ENCODE measurements around the gene CYB561D1. TPM values are rescaled to one million over a fixed set of nuclear protein-coding genes. Genes with fewer than 3 reads are reported as not detected.
"Not testable (repeated sequence)": the region's sequence is repeated elsewhere in the genome, so short reads cannot be mapped to it uniquely, and the experiment has no call there.

The CYB561D1 gene
- total and polyA plus RNA-seq, 2 donors: 4.0 to 9.4 TPM

- not testable (repeated sequence) for H3K27ac ChIP-seq (ENCODE audit: low read depth); H3K36me3 ChIP-seq (ENCODE audit: insufficient read depth); DNase-seq (ENCODE audit: extremely low spot score); H3K4me3 ChIP-seq (ENCODE audit: low read depth, low read length); H3K4me1 ChIP-seq (ENCODE audit: insufficient read depth)
- WGBS: 87% methylated on average over 12 of the region's 12 CpGs
Measured at GRCh38 chr1:109473284-109474057, 20.4 kb upstream of the CYB561D1 start.

GRCh38 chr1:109474697-109475096 lies 19.2 kb upstream of the CYB561D1 start:
- Histone ChIP-seq H3K36me3 (ENCODE audit: insufficient read depth) (no peaks in the 10 kb centered on the region), H3K4me3 (ENCODE audit: low read depth, low read length) (no peak overlapping the region), H3K27ac (ENCODE audit: low read depth) (no peak overlapping the region), H3K4me1 (ENCODE audit: insufficient read depth) (no peaks in the 10 kb centered on the region)
- no peak for DNase-seq (ENCODE audit: extremely low spot score)
- 70% methylated on average over 1 of the region's 1 CpG for WGBS

DNA sequence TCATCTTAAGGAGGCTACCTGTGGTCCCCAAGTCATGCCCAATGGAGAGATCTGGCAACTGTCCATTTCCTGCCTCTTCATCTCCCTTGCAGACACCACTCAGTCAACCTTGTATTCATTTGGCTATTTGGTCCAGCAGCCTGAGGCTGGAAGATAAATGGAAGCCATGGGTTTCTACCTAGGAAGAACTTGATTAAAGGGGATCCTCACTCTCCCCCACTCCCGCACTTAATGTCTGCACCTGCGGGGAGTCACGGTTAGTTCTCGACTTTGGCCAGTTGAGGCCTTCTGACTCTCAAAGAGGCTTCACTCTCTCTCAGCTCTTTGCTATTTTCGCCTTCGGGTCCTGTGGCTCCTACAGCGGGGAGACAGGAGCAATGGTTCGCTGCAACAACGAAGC lies 18.6 kb upstream of the CYB561D1 start:
- no peaks in the 10 kb centered on the region for H3K36me3 ChIP-seq (ENCODE audit: insufficient read depth)
- no peak overlapping the region for H3K27ac ChIP-seq (ENCODE audit: low read depth)
- H3K4me1 ChIP-seq (ENCODE audit: insufficient read depth): no peaks in the 10 kb centered on the region
- WGBS: 84% methylated on average over 9 of the region's 9 CpGs
- no peak overlapping the region for H3K4me3 ChIP-seq (ENCODE audit: low read depth, low read length)
- DNase-seq (ENCODE audit: extremely low spot score): no peak

GRCh38 chr1:109476825-109477224 lies 17.1 kb upstream of the CYB561D1 start:
- no peak for DNase-seq (ENCODE audit: extremely low spot score)
- no peaks in the 10 kb centered on the region for H3K4me1 ChIP-seq (ENCODE audit: insufficient read depth)
- no peak overlapping the region for H3K27ac ChIP-seq (ENCODE audit: low read depth)
- 90% methylated on average over 8 of the region's 8 CpGs for WGBS
- H3K36me3 ChIP-seq (ENCODE audit: insufficient read depth): no peaks in the 10 kb centered on the region
- no peak overlapping the region for H3K4me3 ChIP-seq (ENCODE audit: low read depth, low read length)

GRCh38 chr1:109477821-109478220 lies 16.1 kb upstream of the CYB561D1 start:
- H3K27ac ChIP-seq (ENCODE audit: low read depth): no peak overlapping the region
- H3K4me1 ChIP-seq (ENCODE audit: insufficient read depth): no peaks in the 10 kb centered on the region
- no peaks in the 10 kb centered on the region for H3K36me3 ChIP-seq (ENCODE audit: insufficient read depth)
- H3K4me3 ChIP-seq (ENCODE audit: low read depth, low read length): no peak overlapping the region
- WGBS: 69% methylated on average over 6 of the region's 6 CpGs
- DNase-seq (ENCODE audit: extremely low spot score): no peak

DNA sequence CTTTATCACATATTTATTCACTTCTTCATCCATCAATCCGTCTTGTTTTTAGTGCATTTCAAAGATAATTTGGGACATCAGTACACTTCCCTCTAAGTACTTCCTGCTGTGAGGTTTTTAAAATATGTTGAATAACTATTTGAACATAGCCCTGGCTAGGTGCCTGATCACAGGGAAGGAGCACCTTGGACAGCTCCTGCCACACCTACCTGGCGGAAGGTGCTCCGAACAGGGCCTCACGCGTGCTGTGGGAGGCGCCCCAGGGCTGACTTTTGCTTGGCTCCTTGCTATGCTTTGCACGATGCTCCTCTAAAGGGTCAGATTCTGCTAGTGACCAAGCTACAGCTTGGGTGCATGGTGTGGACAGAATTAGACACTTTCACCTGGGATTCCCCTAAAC lies 15.1 kb upstream of the CYB561D1 start:
- Histone ChIP-seq H3K36me3 (ENCODE audit: insufficient read depth) (no peaks in the 10 kb centered on the region), H3K27ac (ENCODE audit: low read depth) (no peak overlapping the region), H3K4me3 (ENCODE audit: low read depth, low read length) (no peak overlapping the region), H3K4me1 (ENCODE audit: insufficient read depth) (no peaks in the 10 kb centered on the region)
- WGBS: 23% methylated on average over 7 of the region's 7 CpGs
- no peak for DNase-seq (ENCODE audit: extremely low spot score)

- H3K4me1 ChIP-seq (ENCODE audit: insufficient read depth): no peaks in the 10 kb centered on the region
- no peak overlapping the region for H3K4me3 ChIP-seq (ENCODE audit: low read depth, low read length)
- WGBS: 67% methylated on average over 5 of the region's 5 CpGs
- DNase-seq (ENCODE audit: extremely low spot score): no peak
- no peaks in the 10 kb centered on the region for H3K36me3 ChIP-seq (ENCODE audit: insufficient read depth)
- H3K27ac ChIP-seq (ENCODE audit: low read depth): no peak overlapping the region
Measured at GRCh38 chr1:109479311-109479710, 14.6 kb upstream of the CYB561D1 start.

DNA sequence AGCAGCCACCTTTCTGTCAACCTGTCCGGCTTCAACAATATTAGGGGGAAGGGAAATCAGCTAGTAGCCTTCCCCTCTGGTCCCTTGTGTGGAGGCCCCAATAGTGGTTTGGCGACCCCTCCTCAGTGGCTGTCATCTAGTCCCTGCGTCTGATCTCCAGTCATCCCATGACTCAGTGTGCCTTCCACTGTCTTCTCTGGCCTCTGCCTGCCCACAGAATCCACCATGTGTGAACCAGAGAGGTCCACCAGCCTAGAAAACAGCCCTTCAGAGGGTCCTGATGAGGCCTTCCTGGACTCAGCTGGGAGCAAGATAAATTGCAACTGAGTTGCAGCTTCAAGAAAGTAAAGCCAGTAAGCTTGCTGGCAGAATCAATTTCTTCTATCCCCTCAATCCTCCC lies 14.0 kb upstream of the CYB561D1 start:
- WGBS: 83% methylated on average over 3 of the region's 3 CpGs
- Histone ChIP-seq H3K36me3 (ENCODE audit: insufficient read depth) (no peaks in the 10 kb centered on the region), H3K27ac (ENCODE audit: low read depth) (no peak overlapping the region), H3K4me1 (ENCODE audit: insufficient read depth) (no peaks in the 10 kb centered on the region), H3K4me3 (ENCODE audit: low read depth, low read length) (no peak overlapping the region)
- DNase-seq (ENCODE audit: extremely low spot score): no peak

GRCh38 chr1:109481646-109482045 lies 12.2 kb upstream of the CYB561D1 start:
- WGBS: 75% methylated on average over 2 of the region's 2 CpGs
- no peak overlapping the region for H3K4me3 ChIP-seq (ENCODE audit: low read depth, low read length)
- no peak overlapping the region for H3K27ac ChIP-seq (ENCODE audit: low read depth)
- DNase-seq (ENCODE audit: extremely low spot score): no peak
- no peaks in the 10 kb centered on the region for H3K36me3 ChIP-seq (ENCODE audit: insufficient read depth)
- no peaks in the 10 kb centered on the region for H3K4me1 ChIP-seq (ENCODE audit: insufficient read depth)

GRCh38 chr1:109482242-109482641 lies 11.7 kb upstream of the CYB561D1 start:
- H3K4me1 ChIP-seq (ENCODE audit: insufficient read depth): no peaks in the 10 kb centered on the region
- H3K27ac ChIP-seq (ENCODE audit: low read depth): no peak overlapping the region
- H3K4me3 ChIP-seq (ENCODE audit: low read depth, low read length): no peak overlapping the region
- DNase-seq (ENCODE audit: extremely low spot score): no peak
- H3K36me3 ChIP-seq (ENCODE audit: insufficient read depth): no peaks in the 10 kb centered on the region

DNA sequence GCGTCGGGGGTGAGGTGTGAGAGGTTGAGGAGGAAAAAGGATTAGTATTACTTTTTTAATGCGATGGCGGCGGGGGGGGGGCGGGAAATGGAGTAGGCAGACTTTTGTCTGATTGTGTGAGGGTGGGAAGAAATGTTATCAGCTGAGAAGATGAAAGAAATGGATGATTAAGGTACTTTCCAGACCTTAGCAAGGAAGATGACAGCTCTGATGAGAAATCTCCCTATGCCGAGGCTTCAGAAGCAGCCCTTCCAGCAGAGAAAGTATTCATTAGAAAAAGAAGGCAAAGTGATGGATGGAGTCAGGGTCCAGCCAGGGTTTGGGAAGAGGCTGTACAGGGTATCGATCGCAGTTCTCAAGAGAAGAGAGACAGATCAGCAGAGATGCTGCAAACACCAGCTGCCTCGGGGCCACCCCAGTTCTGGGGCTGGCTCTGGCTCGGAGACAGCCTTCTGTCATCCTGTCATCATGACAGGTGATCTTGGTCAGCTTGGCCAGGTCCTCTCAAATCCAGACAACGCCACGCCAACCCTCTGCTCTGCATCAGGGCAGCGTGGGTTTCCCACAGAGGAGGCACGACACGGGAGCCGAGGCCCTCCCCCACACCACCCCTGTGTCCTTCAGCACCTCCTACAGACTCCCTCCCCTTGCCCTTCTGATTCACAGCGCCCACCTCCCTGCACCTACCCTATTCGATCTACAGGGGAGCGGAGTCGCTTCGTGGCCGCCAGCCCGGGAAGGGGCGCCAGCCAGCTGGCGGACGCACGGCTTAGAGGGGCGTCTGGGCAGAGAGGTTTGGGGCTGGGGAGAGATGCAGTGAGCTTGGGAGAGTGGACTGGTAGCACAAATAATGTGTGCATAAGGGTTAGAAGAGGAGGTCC lies 10.9 kb upstream of the CYB561D1 start:
- Histone ChIP-seq H3K27ac (ENCODE audit: low read depth) (no peak overlapping the region), H3K36me3 (ENCODE audit: insufficient read depth) (no peaks in the 10 kb centered on the region), H3K4me3 (ENCODE audit: low read depth, low read length) (peak overlapping the region; percentile 41), H3K4me1 (ENCODE audit: insufficient read depth) (no peaks in the 10 kb centered on the region)
- no peak for DNase-seq (ENCODE audit: extremely low spot score)
- WGBS: 9% methylated on average over 29 of the region's 29 CpGs

- H3K4me1 ChIP-seq (ENCODE audit: insufficient read depth): no peaks in the 10 kb centered on the region
- H3K36me3 ChIP-seq (ENCODE audit: insufficient read depth): no peaks in the 10 kb centered on the region
- peak within 1 kb of the TSS; percentile 98 for H3K27ac ChIP-seq (ENCODE audit: low read depth)
- peak; percentile 71 for DNase-seq (ENCODE audit: extremely low spot score)
- H3K4me3 ChIP-seq (ENCODE audit: low read depth, low read length): peak within 1 kb of the TSS; percentile 54
- WGBS: under 1% methylated on average over 73 of the region's 73 CpGs
Measured at GRCh38 chr1:109483672-109484518, 10.0 kb upstream of the CYB561D1 start, which contains the start of gene ATXN7L2. Gene ATXN7L2 (plus strand): TSS chr1:109483905. CDS start chr1:109483954, 49 bp downstream.

DNA sequence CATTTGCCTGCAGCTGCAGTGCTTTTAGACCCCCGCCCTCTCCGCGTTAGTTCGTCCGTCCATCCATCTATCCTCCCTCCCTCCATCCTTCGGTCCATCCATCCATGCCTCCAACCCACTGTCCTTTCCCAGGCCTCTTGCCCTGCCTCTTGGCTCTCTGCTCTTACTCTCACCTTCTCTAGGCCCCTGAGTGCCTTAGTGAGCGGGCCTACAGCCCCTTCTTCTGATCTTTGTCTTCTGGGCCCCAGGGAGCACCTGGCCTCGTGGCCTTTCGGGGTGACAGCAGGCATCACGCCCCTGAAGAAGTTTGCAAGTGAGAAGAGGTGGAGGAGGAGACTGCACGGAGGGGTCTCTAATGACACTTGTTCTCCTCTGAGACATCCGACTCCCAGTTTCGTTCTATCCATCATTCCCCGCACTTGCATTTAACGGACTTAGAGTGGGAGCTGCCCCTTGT lies 9.3 kb upstream of the CYB561D1 start:
- Histone ChIP-seq H3K4me1 (ENCODE audit: insufficient read depth) (no peaks in the 10 kb centered on the region), H3K36me3 (ENCODE audit: insufficient read depth) (no peaks in the 10 kb centered on the region), H3K4me3 (ENCODE audit: low read depth, low read length) (peak overlapping the region; percentile 54), H3K27ac (ENCODE audit: low read depth) (no peak overlapping the region)
- no peak for DNase-seq (ENCODE audit: extremely low spot score)
- WGBS: 26% methylated on average over 15 of the region's 15 CpGs
